HG02678 (cell line): ENCODE data around the gene FFAR1.
A peak's percentile ranks its signal among the peaks of the same experiment; 100 is the strongest.

Source experiments
- ATAC-seq: cut with Tn5 transposase; IDR thresholded peaks from one replicate; pipeline ENCODE4 v1.9.1; 2021; ENCODE audit warnings: mild to moderate bottlenecking, moderate library complexity; ENCODE audit not compliant: unreplicated experiment

FFAR1 gene

GRCh38 chr19:35347171-35347929 lies at the start of gene FFAR1:
FFAR1 (plus strand) TSS chr19:35347902; CDS start chr19:35351552, 3,650 bp downstream.
- ATAC-seq = peak; percentile 66

DNA sequence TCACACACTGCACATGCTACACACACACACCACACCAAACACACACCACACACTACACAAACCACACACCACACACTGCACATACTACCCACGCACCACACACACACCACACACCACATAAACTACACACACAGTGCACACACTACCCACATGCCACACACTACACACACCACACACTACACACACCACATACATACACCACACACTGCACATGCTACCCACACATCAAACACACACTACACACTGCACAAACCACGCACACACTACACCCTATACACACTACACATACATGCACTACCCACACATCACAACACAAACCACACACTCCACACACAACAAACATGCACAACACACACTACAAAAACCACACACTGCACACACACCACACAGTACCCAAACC lies 49.8 kb upstream of the FFAR1 start:
- ATAC-seq = no peak

DNA sequence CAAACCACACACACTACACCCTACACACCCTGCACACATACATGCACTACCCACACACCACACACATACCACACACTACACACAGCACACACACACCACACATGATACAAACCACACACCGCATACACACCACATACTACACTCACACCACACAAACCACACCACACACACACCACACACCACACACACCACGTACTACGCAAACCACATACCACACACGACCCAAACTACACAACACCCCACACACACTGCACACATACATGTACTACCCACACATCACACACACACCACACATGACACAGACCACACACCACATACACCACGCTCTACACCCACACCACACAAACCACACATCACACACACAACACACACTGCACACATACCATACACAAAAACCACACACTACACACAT lies 49.1 kb upstream of the FFAR1 start:
- no peak for ATAC-seq

GRCh38 chr19:35299523-35300338 lies 48.0 kb upstream of the FFAR1 start:
- no peak for ATAC-seq

GRCh38 chr19:35300339-35300649 lies 47.4 kb upstream of the FFAR1 start:
- no peak for ATAC-seq

DNA sequence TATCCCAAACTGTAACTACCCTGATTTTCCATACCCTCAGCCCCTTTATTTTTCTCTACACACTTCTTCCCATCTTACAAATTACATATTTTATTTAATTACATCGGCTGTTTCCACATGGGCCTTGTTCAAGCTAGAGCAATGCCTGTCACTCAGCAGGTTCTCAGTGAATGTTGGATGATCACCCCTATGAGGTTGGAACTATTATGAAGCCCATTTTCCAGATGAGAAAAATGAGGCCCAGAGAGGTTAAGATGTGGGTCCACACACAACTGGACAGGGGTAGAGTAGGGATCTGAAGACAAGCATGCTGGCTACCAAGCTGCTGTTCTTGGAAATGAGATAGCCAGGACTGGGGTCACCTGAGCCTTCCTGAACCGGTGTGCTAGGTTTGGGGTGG lies 45.7 kb upstream of the FFAR1 start:
- ATAC-seq = no peak

GRCh38 chr19:35302446-35302845 lies 45.3 kb upstream of the FFAR1 start:
- ATAC-seq = no peak

GRCh38 chr19:35303357-35303915 lies 44.3 kb upstream of the FFAR1 start:
- no peak for ATAC-seq

DNA sequence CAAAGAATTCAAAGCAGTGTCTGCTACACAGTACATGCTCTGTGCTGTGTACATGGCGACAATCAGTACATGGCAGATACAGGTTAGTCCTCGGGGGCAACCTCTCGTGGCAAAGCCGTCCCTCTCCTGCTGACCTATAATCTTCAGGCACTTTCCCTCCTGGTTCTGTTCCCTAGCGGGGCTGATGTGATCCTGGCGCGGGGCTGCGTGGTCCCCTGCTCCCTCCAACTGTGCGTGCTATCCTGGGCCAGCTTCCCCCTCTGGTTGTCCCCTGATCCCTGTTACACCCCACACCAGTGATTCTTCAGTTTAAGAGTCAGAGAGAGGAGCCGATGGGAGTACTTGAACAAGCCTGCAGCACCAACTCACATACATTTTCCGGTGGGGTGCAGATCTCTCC lies 43.7 kb upstream of the FFAR1 start:
- no peak for ATAC-seq

DNA sequence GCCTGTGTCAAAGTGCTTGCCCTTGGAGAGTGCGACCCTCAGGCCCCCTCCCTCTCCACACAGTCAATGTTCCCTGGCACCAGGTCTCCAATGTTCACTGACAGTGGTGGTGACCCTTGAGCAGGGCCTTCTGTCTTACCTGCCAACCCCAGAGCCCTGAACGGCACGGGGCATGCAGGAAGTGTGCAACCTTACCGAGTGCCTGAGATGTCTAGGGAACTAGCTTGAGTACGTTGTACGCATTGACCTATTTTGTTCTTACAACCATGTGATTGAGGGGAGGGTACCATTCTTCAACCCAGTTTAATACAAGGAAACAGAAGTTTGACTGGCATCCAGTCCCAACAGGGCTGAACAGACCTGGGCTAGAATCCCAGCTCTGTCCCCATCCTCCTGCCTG lies 42.5 kb upstream of the FFAR1 start:
- no peak for ATAC-seq

DNA sequence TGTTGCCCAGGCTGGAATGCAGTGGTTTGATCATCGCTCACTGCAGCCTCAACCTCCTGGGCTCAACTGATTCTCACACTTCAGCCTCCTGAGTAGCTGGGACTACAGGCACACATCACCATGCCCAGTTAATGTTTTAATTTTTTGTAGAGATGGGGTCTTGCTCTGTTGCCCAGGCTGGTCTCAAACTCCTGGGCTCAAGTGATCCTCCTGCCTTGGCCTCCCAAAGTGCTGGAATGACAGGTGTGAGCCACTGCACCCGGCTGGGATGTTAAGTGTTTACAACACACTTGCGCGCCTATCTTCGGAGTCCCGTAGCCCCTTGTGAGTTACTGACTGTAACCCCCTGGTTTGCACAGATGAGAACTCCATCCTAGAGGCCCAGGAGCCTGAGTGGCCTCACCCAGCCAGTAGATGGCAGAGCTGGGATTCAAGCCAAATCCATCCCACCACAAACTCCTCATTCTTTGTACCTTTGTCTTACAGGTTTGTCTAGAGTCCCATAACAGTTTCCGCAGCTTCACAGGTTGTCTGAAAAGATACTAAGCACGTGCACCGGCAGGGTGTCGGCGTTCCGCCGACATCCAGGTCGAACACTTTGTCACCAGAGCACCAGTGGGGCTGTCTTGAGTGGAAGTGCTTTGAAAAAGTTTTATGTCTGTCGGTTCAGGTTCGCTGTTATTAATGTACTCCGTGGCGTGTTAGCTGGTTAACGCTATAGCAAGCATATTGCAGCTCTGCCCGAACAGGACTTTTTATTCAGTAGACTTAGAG lies 41.0 kb upstream of the FFAR1 start:
- no peak for ATAC-seq

- no peak for ATAC-seq
These were observed 39.8 kb upstream of the FFAR1 start for GRCh38 chr19:35307931-35308330.

GRCh38 chr19:35308910-35309309 lies 38.8 kb upstream of the FFAR1 start:
- ATAC-seq = no peak

DNA sequence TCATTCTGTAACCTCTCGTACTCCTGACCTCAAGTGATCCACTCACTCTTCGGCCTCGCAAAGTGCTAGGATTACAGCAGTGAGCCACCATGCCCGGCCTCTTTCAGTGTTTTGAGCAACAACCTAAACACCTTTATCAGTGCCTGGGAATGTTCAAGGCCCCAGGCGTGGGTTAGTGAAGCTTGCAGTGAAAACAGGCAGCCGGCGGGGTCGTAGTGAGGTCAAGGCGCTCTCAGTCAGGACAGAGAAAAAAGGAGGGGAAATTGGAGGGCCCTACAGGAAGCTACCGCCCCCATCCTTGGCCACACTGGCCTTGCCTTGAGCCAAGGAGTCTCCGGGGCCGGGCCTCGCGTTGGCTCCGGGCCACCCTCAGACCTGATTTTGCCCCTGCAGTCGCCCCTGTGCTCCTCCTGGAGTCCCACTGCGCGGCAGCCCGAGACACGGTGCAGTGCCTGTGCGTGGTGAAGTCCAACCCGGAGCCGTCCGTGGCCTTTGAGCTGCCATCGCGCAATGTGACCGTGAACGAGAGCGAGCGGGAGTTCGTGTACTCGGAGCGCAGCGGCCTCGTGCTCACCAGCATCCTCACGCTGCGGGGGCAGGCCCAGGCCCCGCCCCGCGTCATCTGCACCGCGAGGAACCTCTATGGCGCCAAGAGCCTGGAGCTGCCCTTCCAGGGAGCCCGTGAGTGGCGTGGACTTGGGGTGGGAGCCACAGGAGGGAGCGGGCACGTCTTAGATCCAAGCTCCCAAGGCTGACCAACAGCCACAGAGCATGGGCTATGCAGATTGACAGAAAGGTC lies 38.0 kb upstream of the FFAR1 start:
- ATAC-seq = no peak

- ATAC-seq = no peak
These were observed 37.4 kb upstream of the FFAR1 start for GRCh38 chr19:35310331-35310730.

DNA sequence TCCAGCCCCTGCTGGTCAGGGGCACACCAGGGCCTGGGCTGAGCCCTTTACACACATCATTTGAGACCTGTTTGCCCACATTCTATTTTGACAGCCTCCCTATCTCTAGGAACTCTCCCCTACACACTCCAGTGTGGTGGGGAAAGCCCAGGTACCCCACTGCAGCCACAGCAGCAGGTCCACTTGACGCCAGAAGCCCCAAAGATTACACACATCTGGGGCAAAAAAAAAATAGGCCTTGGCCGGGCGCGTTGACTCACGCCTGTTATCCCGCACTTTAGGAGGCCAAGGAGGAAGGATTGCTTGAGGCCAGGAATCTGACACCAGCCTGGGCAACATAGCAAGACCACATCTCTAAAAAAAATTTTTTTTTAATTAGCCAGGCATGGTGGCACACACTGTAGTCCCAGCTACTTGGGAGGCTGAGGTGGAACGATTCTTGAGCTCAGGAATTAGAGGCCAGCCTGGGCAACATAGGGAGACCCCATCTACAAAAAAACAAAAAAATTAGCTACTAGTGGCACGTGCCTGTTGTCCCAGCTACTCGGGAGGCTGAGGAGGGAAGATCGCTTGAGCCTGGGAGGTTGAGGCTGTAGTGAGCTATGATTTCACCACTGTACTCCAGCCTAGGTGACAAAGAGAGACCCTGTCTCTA lies 36.8 kb upstream of the FFAR1 start:
- ATAC-seq = no peak

GRCh38 chr19:35311901-35312665 lies 35.6 kb upstream of the FFAR1 start:
- no peak for ATAC-seq

- no peak for ATAC-seq
These were observed 34.1 kb upstream of the FFAR1 start for GRCh38 chr19:35313587-35313986.

DNA sequence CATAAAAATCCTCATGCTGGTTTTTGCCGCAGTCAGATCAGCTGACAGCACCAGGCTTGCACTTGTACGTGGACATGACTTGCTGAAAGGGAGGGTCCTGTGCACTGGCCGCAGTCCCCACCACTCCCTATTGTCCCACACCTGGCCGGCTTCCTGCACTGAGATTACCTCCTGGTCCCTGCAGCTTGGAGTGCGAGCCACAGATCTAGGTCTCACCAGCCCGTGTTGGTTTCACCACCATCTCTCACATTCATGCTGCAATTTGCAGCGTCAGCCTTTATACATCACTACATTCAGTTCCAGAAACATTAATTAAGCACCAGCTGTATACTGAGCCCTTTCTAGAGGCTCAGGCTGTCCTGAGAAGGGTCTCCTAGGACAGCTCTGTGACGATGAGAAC lies 33.7 kb upstream of the FFAR1 start:
- no peak for ATAC-seq
